RPMI7951 (cell line): ENCODE results near the gene SLC66A1. TPM values are rescaled to one million over a fixed set of nuclear protein-coding genes. Genes with fewer than 3 reads are reported as not detected.

ENCODE experiments used
- DNase-seq: peaks from one replicate; pipeline ENCODE4 v3.0.0-alpha.2; 2012; ENCODE audit warnings: low read depth
- total RNA-seq: library from RNA; depleted of rRNA; stranded (reverse); fragments of >200 nt; shearing (Covaris generic); gene quantifications from 2 replicates; pipeline ENCODE4 v1.2.3, GENCODE V29; 2014

The SLC66A1 gene
- total RNA-seq, 1 experiment from 2014 or later, result 15.4 TPM

- no peak for DNase-seq
Measured at GRCh38 chr1:19342894-19343616, 30.9 kb downstream of the SLC66A1 start.

DNA sequence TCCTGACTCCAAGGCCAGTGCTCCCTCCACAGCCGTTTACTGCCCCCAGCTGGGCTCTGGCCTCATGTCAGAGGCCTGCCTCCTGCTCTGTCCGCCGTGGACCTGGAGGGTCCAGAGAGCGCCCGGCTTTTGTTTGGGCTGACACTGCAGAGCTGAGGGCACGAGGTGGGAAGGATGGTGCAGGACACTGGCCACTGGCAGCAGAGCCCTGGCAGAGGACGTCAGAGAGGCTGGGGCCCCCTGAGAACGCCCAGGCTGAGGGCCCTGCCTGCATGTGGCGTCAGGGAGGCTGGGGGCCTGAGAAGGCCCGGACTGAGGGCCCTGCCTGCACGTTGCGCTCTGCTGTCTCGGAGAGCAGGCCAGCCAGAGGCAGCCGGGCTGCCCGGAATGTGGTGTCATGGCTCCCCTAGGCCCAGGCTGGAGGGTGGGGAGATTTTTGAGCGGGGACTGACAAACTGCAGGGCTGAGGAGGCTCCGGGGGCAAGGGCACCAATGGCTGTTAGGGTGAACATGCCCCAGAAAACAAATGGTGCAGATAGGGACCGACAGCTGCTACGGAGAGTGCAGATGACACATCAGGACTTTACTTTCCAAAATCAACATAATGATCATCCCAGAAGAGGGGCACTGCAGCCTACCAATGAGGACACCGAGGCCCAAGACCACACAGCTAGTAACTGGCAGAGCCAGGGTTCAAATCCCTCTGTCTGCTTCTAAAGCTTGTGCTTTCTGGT, 31.7 kb downstream of the SLC66A1 start:
- no peak for DNase-seq

DNA sequence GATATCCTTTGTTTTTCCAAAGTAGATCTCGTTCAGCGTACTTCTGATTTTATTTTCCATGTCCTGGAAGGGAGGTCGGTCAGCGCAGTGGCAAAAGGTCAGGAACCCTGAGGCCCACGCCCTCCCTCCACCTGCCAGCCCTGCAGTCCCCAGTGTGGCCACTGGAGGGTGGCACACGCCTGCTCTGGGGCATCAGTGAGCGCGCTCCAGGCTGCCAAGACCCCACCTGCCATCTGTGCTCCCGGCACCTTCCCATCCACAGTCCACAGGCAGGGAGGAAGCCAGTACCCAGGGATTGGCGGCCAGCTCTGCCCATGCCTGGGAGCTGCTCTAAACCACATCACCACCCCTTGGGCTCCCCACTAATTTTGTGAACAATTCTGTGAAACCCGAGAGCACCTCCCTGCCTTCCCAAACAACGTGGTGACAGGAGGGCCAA, 32.3 kb downstream of the SLC66A1 start:
- peak; percentile 47 for DNase-seq

- DNase-seq, result no peak
Measured at GRCh38 chr1:19344831-19345230, 32.7 kb downstream of the SLC66A1 start.

- DNase-seq, result no peak
Measured at GRCh38 chr1:19345391-19345790, 33.3 kb downstream of the SLC66A1 start.

DNA sequence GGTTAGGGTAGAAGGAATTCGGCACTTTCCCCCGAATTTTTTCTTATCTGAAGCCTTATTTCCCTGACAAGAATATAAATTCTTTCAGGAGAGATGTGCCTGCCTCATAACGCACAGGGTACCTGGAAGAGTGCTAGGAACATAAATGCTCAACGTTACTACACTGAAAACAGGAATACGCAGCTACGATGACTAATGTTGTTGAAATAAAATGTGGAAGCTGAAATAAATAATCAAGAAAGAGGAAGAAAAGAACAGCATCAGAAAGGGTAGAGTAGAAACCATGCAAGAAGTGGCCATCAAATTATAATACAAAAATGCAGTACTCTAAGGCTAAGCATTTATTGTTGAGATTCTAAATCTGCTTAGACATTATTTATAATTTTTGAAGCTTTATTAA, 33.9 kb downstream of the SLC66A1 start:
- no peak for DNase-seq

- no peak for DNase-seq
Measured at GRCh38 chr1:19347533-19348172, 35.5 kb downstream of the SLC66A1 start.

DNA sequence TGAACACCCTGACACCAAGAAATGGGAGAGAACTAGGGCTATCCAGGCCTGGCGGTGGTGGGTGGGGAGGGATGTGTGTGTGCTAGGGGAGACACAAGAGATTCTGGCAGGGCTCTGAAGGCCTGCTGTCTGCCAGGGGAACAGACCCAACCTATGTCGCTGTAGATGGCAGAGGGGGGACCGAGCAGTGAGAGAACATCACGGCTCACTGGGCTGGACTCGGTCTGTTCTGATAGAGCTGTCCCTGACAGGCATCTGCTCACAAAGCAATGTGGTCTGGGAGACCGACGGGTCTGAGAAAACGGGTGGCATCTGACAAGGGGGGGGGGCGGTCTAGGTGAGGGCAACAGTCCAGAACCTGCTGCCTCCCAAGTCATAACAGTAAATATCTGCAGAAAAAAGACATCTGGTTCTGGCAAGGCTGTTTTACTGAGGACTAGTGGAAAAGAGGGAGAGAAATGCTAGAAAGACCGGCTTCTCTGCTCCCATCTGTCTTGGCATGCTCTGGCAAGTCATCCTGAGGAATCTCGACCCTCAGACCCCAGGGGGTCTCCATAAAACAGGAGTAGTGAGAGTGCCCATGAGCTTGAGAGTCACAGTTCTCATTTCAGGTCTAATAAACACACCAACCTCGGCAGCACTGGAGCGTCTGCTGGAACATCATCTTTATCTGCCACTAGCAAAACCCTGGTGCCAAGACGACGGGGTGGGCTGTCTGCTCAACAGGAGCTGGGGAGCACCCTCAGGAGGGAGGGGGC, 36.5 kb downstream of the SLC66A1 start:
- DNase-seq, result no peak

GRCh38 chr1:19349999-19350398, 37.9 kb downstream of the SLC66A1 start:
- no peak for DNase-seq

GRCh38 chr1:19350566-19350965, 38.4 kb downstream of the SLC66A1 start:
- DNase-seq, result no peak

GRCh38 chr1:19351873-19352272, 39.7 kb downstream of the SLC66A1 start:
- DNase-seq, result no peak

- DNase-seq, result no peak
Measured at GRCh38 chr1:19352839-19353238, 40.7 kb downstream of the SLC66A1 start.

DNA sequence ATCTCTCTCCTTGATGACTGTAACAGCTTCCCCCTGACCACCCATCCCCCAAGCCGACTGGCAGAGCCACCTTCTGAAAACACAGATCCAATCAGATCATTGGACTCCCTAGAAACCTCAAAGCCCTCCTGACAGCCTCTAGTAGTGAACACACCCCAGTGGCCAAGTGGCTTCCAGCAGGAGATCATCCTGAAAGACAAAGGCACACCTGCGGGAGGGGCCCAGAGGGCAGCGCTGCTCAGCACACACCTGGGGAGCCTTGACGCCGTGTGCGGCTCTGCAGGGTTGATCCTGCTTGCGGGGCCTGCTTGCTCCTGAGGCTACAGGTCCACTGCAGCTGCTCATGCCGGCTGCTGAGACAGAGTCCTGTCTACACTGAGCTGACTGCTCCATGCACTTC, 41.5 kb downstream of the SLC66A1 start:
- DNase-seq, result no peak

- DNase-seq, result no peak
Measured at GRCh38 chr1:19354531-19354981, 42.4 kb downstream of the SLC66A1 start.

- DNase-seq, result no peak
Measured at GRCh38 chr1:19356266-19356665, 44.1 kb downstream of the SLC66A1 start.

GRCh38 chr1:19357299-19357986, 45.3 kb downstream of the SLC66A1 start:
- no peak for DNase-seq

DNA sequence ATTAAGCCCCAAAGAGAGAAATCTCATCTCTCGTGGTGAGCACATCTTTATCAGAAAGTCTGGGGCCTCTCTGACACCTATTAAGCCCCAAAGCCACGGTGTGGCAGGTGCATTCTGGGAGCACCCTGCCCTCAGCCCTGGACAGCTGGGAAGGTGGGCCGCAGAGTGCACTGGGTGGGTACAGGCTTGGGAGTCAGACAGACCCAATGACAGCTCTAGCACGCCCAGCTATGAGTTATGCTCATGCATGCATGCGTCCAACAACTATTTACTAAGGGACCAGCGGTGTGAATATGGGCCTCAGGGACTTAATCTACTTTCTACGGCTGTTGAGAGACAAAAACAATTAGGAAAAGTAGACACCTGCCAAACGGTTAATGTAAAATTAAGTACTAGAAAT, 46.6 kb downstream of the SLC66A1 start:
- no peak for DNase-seq

GRCh38 chr1:19359357-19359756, 47.2 kb downstream of the SLC66A1 start:
- DNase-seq, result no peak

- no peak for DNase-seq
Measured at GRCh38 chr1:19360016-19360415, 47.9 kb downstream of the SLC66A1 start.

- no peak for DNase-seq
Measured at GRCh38 chr1:19360432-19360831, 48.3 kb downstream of the SLC66A1 start.

GRCh38 chr1:19360843-19361610, 48.9 kb downstream of the SLC66A1 start:
- no peak for DNase-seq
